HG02884 (cell line): ENCODE results near the gene RBM20.
"Not testable (repeated sequence)": the region's sequence is repeated elsewhere in the genome, so short reads cannot be mapped to it uniquely, and the experiment has no call there.

Source experiments
- ATAC-seq: cut with Tn5 transposase; IDR thresholded peaks from one replicate; pipeline ENCODE4 v1.9.1; 2021; ENCODE audit warnings: mild to moderate bottlenecking, moderate library complexity; ENCODE audit not compliant: unreplicated experiment

The RBM20 gene

GRCh38 chr10:110758128-110758765, 114.1 kb downstream of the RBM20 start:
- ATAC-seq, result no peak

DNA sequence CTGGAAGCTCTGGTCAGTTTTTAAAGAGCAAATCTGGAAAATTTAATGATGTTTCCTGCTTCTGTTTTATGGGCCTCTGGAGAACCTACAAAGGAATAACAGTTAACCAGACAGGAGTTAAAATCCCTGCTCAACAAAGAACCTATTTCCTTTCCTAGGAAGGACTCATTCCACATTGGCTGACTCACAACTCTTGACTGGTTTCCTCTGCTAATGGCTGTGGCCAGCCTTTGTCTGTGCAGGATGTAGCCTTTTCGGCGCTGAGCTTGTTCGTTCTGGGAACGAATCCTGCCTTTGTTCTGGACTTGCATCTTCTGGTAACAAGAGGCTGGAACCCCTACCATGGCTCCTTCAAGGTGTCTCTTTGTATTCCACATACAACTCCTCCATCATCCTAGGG, 114.8 kb downstream of the RBM20 start:
- ATAC-seq, result no peak

GRCh38 chr10:110759523-110759922, 115.4 kb downstream of the RBM20 start:
- ATAC-seq, result no peak

DNA sequence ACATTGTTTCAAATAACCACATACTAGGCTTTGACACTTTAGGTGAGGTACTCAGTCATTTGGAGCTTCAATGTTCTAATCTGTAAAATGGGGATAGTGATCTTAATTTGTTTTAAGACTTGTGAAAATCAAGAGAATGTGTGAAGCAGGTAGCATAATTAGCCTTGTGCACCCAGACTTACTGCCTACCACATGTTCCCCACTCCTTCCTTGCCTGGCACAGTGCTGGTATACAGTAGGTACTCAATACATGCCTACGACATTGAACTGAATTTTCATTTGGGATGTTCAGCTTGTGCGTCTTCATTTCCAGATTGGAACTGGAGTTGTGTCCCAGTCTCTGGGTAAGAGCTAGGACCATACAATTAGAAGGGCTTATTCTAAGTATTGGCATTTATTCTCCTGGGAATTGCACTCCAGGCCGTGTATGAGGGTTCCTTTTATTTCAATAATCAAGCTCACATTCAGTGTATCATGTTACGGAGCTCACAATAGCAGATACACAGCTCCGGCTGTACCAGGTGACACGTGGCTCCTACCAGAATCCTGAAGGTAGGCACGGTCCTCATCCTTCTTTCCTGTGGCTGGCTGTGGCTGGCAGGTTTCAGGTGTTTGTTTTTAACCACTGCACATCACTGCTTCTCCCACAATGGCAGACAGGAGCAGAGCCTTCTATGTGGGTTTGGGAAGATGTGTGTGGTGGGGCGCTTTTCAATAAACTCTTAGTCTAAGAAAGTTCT, 118.1 kb downstream of the RBM20 start:
- no peak for ATAC-seq

DNA sequence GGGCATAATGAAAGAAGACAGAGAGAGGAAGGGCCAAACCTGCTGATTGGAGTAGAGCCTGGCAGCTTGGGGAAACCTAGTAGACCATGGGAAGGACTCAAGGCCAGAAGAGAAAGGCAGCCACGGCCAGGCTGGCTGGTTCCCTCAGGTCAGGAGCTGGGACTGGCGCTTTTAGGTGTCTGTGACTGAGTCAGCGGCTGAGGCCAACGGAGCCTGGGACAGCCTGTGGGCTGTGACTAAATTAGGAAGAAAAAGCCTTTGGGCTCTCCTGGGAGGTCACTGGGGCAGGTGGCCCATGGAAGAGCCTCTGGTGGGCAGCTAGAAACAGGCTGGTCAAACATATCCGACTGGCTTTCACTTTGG, 118.7 kb downstream of the RBM20 start:
- ATAC-seq, result no peak

- no peak for ATAC-seq
These were observed 120.2 kb downstream of the RBM20 start for GRCh38 chr10:110764378-110764777.

- ATAC-seq, result no peak
These were observed 120.8 kb downstream of the RBM20 start for GRCh38 chr10:110764793-110765512.

DNA sequence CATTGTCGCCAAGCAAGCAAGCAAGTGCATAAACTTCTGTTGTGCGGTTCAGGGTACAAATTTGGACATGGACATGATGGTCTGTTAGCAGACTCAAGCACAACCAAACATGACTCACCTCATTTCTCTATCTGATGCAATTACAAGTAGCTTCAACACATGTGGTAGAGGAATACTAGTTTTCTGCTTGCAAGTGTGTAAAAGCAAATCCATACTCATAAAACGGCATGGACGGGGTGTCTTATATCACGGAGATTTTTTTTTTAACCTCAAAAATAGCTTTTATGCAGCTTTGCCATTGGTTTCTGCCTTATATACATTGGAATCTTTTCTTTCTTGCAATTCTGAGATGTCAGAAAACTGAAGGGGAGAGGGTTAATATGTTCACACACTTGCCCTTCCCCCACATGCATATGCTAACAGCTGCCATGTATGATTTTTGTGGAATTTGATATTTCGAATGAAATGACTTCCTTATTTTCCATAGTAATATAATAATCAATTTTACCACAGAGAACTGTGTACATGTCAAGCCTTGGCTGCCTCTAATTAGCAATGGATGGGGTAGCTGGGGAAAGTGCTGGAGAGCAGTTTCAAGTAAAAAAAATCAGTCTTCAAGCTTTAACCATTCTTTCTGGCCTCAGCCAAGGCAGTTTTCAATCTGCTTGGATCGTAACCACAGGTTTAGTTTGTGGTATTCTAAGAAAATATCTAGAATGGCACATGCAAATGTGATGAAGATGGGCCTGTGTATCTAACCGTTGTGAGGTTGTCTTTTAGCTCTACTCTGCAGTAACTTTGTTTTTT, 121.6 kb downstream of the RBM20 start:
- ATAC-seq, result no peak

DNA sequence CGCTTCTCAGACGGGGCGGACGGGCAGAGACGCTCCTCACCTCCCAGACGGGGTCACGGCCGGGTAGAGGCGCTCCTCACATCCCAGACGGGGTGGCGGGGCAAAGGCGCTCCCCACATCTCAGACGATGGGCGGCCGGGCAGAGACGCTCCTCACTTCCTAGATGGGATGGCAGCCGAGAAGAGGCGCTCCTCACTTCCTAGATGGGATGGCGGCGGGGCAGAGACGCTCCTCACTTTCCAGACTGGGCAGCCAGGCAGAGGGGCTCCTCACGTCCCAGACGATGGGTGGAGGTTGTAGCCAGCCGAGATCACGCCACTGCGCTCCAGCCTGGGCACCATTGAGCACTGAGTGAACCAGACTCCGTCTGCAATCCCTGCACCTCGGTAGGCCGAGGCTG, 123.5 kb downstream of the RBM20 start:
- ATAC-seq, result not testable (repeated sequence)

DNA sequence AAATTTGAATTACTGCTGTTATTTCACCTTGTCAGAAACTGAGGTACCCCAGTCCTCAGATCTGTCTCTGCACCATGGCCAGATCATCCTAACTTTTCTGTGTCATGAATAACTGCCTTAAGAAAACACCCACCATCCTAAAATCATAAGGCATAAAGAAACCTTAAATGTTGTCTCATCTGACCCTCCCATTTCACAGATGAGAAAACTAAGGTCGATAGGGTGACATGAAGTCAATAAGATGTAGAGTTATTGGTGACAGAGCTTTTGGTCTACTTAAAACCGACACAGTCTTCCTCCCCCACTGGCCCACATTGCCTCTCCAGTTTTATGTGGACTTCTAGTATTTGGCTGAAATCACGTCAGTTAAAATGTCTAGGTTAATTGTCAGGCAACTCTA, 126.1 kb downstream of the RBM20 start:
- no peak for ATAC-seq

- ATAC-seq, result no peak
These were observed 127.3 kb downstream of the RBM20 start for GRCh38 chr10:110771486-110771885.

- no peak for ATAC-seq
These were observed 127.9 kb downstream of the RBM20 start for GRCh38 chr10:110771991-110772390.

GRCh38 chr10:110772454-110773025, 128.4 kb downstream of the RBM20 start:
- ATAC-seq, result no peak

GRCh38 chr10:110773693-110774068, 129.5 kb downstream of the RBM20 start:
- ATAC-seq, result no peak

DNA sequence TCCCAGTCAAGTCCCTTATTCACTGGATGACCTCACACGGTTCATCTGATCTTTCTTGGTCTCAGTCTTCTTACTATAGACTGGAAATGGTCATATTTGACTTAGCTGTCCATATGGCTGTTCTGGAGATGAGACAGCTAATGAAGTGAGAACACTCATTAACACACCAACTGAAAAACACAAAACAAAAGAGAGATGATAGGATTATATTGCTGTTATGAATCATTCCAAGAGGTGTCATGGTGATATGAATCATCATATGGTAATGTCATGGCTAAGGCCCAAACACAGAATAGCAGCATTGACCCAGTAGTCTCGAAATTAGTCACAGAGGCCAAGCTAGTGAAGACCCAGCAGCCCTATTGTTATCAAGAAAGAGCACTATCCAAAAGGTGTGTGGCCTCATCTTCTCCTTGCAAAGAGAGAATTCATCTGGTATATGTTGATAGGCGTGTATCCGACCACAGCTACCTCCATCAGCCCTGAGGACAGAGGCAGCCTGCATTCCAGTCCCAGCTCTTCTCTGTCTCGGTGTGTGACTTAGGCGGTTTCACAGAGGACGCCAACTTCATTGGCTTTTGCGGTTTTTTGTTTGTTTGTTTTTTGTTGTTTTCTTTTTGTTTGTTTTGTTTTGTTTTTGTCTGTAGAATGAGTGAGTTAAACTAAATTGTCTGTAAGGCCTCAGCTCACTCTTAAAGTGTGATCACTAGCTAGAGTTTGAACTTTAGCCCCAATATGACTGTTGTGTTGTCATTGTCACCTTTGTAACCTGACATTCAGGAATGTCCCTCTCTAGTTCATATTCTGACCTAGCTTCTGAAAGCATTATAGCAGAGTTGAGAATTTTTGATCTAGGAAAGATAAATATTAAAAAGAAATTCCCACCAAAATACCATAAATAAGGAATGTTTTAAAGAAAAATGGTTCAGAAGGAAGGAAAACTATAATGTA, 130.2 kb downstream of the RBM20 start:
- ATAC-seq, result peak; percentile 94

DNA sequence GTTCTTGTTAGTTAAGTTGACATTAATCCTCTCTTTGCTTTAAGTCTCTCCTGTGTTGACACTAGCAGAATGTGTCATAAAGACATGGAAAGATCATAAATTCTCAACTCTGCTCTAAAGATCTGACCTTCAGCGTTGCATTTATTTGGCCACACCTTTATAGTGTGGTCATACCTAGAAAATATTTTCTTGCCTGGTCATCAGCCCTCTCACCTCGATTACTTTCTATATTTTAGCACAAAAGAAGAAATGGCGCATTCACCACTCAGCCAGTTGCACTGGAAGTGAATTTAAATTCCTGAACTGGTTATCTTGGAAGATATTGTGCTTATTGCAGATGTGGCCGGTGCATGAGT, 130.9 kb downstream of the RBM20 start:
- ATAC-seq, result no peak

GRCh38 chr10:110775406-110775805, 131.3 kb downstream of the RBM20 start:
- no peak for ATAC-seq

- ATAC-seq, result no peak
These were observed 132.9 kb downstream of the RBM20 start for GRCh38 chr10:110777017-110777416.

DNA sequence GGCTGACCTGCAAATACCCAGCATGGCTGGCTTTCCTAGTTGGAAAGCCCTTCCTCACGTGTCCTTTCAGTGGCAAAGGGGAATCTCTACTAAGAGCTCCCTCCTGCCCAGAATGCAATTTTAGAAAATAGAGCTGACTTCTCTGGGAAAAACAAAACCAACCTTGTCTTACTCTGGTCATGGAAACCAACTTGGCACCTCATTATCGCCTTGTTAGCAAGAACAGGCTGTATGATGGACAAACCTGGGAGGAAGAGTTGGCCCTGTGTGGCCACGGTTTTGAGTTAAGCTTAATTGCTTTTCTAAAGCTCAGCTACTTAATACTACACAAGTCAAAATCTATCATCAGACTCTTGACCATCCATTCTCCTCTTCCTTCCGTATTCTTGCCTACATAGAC, 133.5 kb downstream of the RBM20 start:
- no peak for ATAC-seq

DNA sequence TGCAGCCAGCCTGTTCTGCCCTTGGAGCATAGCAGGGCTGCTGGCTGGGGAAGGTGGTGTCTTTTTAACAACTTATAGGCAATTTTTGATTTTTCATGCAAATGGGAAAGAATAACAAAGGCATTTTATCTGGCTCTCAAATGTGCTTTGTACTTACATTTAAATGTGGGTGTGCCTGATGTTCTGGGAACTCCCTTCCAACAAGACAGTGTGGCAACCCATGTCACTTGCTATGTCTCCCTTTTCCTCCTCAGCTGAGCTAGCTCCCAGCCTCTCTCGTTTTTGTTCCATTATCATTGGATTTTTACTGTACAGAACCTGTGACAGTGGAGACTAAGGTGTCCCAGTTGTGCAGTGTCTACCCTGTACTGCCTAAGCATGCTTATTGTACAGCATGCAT, 134.1 kb downstream of the RBM20 start:
- ATAC-seq, result no peak
